ACHN (cell line): ENCODE data around the gene SMARCD3.

Source experiments
- DNase-seq: peaks from one replicate; pipeline ENCODE4 v3.0.0-alpha.2; 2015
- in situ Hi-C: cut with HindIII; loops from 2 replicates; pipeline ENCODE4 v1.10.0; 2017; ENCODE audit warnings: low sequenced_read_pairs, low pct_ligation_motif_present, low pct_unique_long_range_greater_than_20kb

SMARCD3 gene

GRCh38 chr7:151251689-151252560, 3.4 kb upstream of the SMARCD3 start:
- in situ Hi-C loops: no loop called here
- peak; percentile 87 for DNase-seq

GRCh38 chr7:151251328-151251688, 2.8 kb upstream of the SMARCD3 start:
- DNase-seq: no peak
- in situ Hi-C loops: no loop called here

- in situ Hi-C loops: no loop called here
- no peak for DNase-seq
Observed at GRCh38 chr7:151250181-151251132, 2.0 kb upstream of the SMARCD3 start.

DNA sequence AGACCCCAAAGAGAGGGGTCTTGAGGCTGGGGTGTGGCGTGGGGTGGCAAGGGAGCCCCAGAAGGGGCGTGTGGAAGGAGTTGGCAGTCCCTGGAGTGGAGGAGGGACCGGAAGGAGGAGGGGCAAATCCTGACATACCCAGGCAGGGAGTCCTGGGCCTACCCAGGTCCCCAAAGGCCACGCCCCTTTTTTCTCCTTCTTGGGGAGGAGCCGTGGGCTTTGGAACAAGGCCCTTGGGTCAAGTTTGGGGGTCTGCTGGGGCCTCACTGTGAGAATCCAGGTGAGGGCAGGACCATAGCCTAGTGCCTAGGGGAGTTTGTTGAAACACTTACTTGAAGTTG, 1.2 kb upstream of the SMARCD3 start:
- DNase-seq: peak; percentile 84
- in situ Hi-C loops: no loop called here

DNA sequence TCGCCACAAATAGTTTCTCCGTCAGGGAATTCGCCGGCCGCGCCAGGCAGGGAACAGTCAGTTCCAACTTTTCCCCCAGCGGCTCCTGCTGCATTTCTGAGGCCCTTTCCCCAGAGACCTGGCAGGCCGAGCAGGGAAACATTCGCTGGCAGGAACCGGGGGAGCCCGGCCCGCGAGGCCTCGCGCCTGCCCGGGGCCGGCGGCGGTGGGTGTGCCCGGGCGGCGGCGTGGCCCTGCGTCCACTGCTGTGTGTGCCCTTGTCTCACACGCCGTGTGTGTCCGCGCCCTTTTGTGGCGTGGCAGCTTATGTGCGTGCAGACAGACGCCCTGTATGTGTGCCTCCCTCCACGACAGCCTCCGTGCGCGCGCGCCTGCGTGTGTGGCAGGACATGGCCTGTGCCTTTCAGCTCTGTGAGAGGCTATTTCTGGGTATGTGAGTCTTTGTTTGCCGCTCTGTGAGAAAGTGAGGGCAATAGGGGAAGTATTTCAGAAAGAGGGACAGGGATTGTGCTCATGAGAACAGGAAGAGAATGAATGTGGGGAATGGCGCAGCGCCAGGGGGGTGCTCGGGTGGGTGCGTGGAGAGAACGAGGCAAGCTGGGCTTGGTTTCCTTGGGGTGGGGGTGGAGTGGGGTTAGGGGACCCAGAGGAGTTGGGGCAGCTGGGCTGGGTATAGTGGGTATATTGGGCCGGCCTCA, 689 bp upstream of the SMARCD3 start:
- in situ Hi-C loops: no loop called here
- peak; percentile 72 for DNase-seq

GRCh38 chr7:151247611-151248345, 716 bp downstream of the SMARCD3 start:
- DNase-seq: no peak
- in situ Hi-C loops: no loop called here

- in situ Hi-C loops: no loop called here
- DNase-seq: no peak
Observed at GRCh38 chr7:151246851-151247580, 1.5 kb downstream of the SMARCD3 start.

- no peak for DNase-seq
- in situ Hi-C loops: no loop called here
Observed at GRCh38 chr7:151246102-151246850, 2.2 kb downstream of the SMARCD3 start.

- in situ Hi-C loops: no loop called here
- peak; percentile 67 for DNase-seq
Observed at GRCh38 chr7:151245360-151246101, 3.0 kb downstream of the SMARCD3 start.

GRCh38 chr7:151244841-151245346, 3.6 kb downstream of the SMARCD3 start:
- in situ Hi-C loops: no loop called here
- DNase-seq: no peak

DNA sequence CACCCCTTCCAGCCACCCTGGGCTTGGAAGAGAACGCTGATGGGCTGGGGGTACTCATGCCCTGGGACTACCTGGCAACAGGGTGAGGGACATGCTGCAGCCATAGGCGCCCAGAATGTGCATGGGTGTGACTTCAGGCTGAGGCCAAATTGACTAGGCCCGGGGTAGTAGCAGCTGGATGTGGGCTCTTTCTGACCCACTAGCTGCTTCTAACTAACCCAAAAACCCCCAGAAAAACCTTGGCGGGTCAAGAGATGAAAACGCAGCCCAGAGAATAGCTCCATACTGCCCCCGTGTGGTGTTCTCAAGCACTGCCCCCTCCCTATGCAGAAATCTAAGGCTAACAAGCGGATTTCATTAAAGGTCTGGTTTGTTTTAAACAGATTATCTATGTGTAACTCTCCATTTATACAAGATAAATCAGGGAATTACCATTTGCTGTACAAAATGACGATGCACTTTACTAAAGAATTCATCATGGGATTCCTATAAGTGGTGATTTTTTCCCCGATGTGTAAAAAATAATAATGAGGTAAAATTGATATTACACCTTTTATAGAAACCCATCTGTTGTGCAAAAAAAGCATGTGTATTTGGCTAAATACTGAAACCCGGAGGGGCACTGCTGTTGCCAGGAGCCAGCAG, 4.2 kb downstream of the SMARCD3 start:
- DNase-seq: peak; percentile 69
- in situ Hi-C loops: no loop called here

GRCh38 chr7:151243408-151244195, 4.9 kb downstream of the SMARCD3 start:
- in situ Hi-C loops: no loop called here
- DNase-seq: no peak

GRCh38 chr7:151243045-151243349, 5.5 kb downstream of the SMARCD3 start:
- no peak for DNase-seq

GRCh38 chr7:151242159-151243044, 6.1 kb downstream of the SMARCD3 start:
- in situ Hi-C loops: no loop called here
- DNase-seq: no peak

More at GRCh38 chr7:151243045-151243349, 5.5 kb downstream of the SMARCD3 start:
- in situ Hi-C loops: no loop called here

- in situ Hi-C loops: no loop called here
- DNase-seq: no peak
Observed at GRCh38 chr7:151241755-151242096, 6.8 kb downstream of the SMARCD3 start.
